OCI-LY3 (cell line): ENCODE data around the gene FRMD7.
A peak's percentile ranks its signal among the peaks of the same experiment; 100 is the strongest.

ENCODE experiments used
- H2AFZ ChIP-seq: fragments of 200-600, 300-600 bp; shearing (Covaris generic); 2 replicates; pipeline ENCODE4 v1.6.0; 2014; ENCODE audit warnings: antibody characterized with exemption, low read depth, low read length
- H3K27ac ChIP-seq: fragments of 200-600, 300-600 bp; sonication (generic); 2 replicates; pipeline ENCODE4 v1.5.1; 2014; ENCODE audit warnings: mild to moderate bottlenecking, low read length, moderate library complexity, mixed read lengths
- H3K27me3 ChIP-seq: fragments of 200-600, 300-600 bp; sonication (generic); 2 replicates; pipeline ENCODE4 v1.6.1; 2014; ENCODE audit warnings: low read depth, low read length, mixed read lengths
- H3K36me3 ChIP-seq: fragments of 200-600, 300-600 bp; sonication (generic); replicated peaks from 2 replicates; pipeline ENCODE3; 2014; ENCODE audit warnings: low read depth, low read length, mixed read lengths
- H3K4me1 ChIP-seq: fragments of 300-600, 200-600 bp; sonication (generic); 2 replicates; pipeline ENCODE4 v1.6.1; 2014; ENCODE audit warnings: low read length, mixed read lengths
- H3K4me2 ChIP-seq: fragments of 200-600, 300-600 bp; sonication (generic); 2 replicates; pipeline ENCODE4 v1.6.1; 2014; ENCODE audit warnings: low read length, mixed read lengths
- H3K4me3 ChIP-seq: fragments of 300-600, 200-600 bp; sonication (generic); 2 replicates; pipeline ENCODE4 v1.5.1; 2014; ENCODE audit warnings: antibody characterized with exemption, mild to moderate bottlenecking, low read length, moderate library complexity
- H3K79me2 ChIP-seq: fragments of 300-600, 200-600 bp; shearing (Covaris generic); 2 replicates; pipeline ENCODE4 v1.6.1; 2014; ENCODE audit warnings: mild to moderate bottlenecking, low read length, mixed read lengths
- H3K9ac ChIP-seq: fragments of 300-600, 200-600 bp; shearing (Covaris generic); 2 replicates; pipeline ENCODE4 v1.6.0; 2014; ENCODE audit warnings: mild to moderate bottlenecking, low read length, moderate library complexity
- H3K9me3 ChIP-seq: fragments of 200-600, 300-600 bp; shearing (Covaris generic); 2 replicates; pipeline ENCODE4 v1.6.1; 2014; ENCODE audit warnings: low read length, mixed read lengths; ENCODE audit not compliant: insufficient read depth
- H4K20me1 ChIP-seq: fragments of 200-600, 300-600 bp; sonication (generic); 2 replicates; pipeline ENCODE4 v1.6.1; 2016; ENCODE audit warnings: low read length, mixed read lengths; ENCODE audit not compliant: insufficient read depth
- CTCF ChIP-seq: fragments of 200-600, 300-600 bp; sonication (generic); IDR thresholded peaks from 2 replicates; pipeline ENCODE4 v1.5.1; 2014; ENCODE audit warnings: antibody characterized with exemption, low read length, low read depth
- EZH2phosphoT487 ChIP-seq: fragments of 200-600 bp; shearing (Covaris generic); IDR thresholded peaks from 2 replicates; pipeline ENCODE4 v1.6.1; 2018; ENCODE audit warnings: antibody characterized with exemption, mixed run types, low read depth

FRMD7 gene

GRCh38 chrX:132094164-132094563 is 33.7 kb downstream of the FRMD7 start:
- H3K27ac ChIP-seq = no peak overlapping the region
- H3K27me3 ChIP-seq = no peaks in the 10 kb centered on the region
- H3K4me1 ChIP-seq = no peaks in the 10 kb centered on the region
- H3K4me3 ChIP-seq = no peak overlapping the region
- H2AFZ ChIP-seq = no peak overlapping the region
- H3K4me2 ChIP-seq = no peak overlapping the region
- H4K20me1 ChIP-seq = no peaks in the 10 kb centered on the region
- H3K9me3 ChIP-seq = no peaks in the 10 kb centered on the region
- no peak overlapping the region for H3K9ac ChIP-seq
- H3K79me2 ChIP-seq = no peaks in the 10 kb centered on the region
- TF ChIP-seq CTCF (no peak), EZH2phosphoT487 (no peak)
- no peaks in the 10 kb centered on the region for H3K36me3 ChIP-seq

GRCh38 chrX:132093239-132093860 is 34.5 kb downstream of the FRMD7 start:
- no peak for TF ChIP-seq CTCF
- no peak for TF ChIP-seq EZH2phosphoT487

DNA sequence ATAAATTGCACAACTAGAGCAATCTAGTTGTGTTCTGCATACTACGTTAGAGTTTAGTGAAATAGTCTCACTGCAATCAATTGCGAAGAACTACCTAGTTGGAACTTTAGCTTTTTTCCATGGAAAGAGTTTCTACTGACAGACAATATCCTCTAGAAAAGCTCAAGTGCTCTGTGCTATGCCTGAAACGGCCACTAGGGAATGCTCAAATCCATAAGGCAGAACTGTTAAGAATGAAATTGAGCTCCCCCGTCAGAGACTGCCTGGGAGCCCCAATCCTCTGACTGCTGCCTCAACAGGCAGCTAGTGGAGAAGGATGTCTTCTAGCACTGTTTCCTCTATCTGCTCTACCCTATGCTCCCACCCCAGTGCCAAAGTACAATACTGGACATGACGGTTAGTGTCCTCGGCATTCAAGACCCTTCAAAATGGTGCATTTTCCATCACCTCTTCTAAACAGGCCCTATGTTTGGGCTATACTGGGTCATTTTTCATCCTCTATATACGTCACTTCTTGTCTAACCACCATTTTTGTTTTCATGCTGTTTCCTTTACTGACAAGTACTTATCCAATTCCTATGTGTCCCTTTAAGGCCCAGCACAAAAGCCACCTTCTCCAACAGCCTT is 35.3 kb downstream of the FRMD7 start:
- H3K4me2 ChIP-seq = peak overlapping the region; percentile 57
- H3K4me1 ChIP-seq = no peaks in the 10 kb centered on the region
- no peaks in the 10 kb centered on the region for H4K20me1 ChIP-seq
- H3K4me3 ChIP-seq = peak overlapping the region; percentile 54
- no peaks in the 10 kb centered on the region for H3K27me3 ChIP-seq
- TF ChIP-seq EZH2phosphoT487 (no peak), CTCF (peak; percentile 72)
- H3K27ac ChIP-seq = no peak overlapping the region
- no peaks in the 10 kb centered on the region for H3K79me2 ChIP-seq
- no peaks in the 10 kb centered on the region for H3K36me3 ChIP-seq
- H3K9me3 ChIP-seq = no peaks in the 10 kb centered on the region
- peak overlapping the region; percentile 74 for H2AFZ ChIP-seq
- H3K9ac ChIP-seq = no peak overlapping the region; the same call in 1 of the 2 replicates

More at GRCh38 chrX:132093239-132093860, 34.5 kb downstream of the FRMD7 start:
- H3K79me2 ChIP-seq = no peaks in the 10 kb centered on the region
- H3K4me3 ChIP-seq = no peak overlapping the region
- no peak overlapping the region for H3K9ac ChIP-seq
- H4K20me1 ChIP-seq = no peaks in the 10 kb centered on the region
- H3K27ac ChIP-seq = no peak overlapping the region
- peak overlapping the region; percentile 74; the same call in 1 of the 2 replicates for H2AFZ ChIP-seq
- H3K9me3 ChIP-seq = no peaks in the 10 kb centered on the region
- H3K27me3 ChIP-seq = no peaks in the 10 kb centered on the region
- no peaks in the 10 kb centered on the region for H3K4me1 ChIP-seq
- H3K36me3 ChIP-seq = no peaks in the 10 kb centered on the region
- no peak overlapping the region for H3K4me2 ChIP-seq

GRCh38 chrX:132090403-132091159 is 37.2 kb downstream of the FRMD7 start:
- Histone ChIP-seq H3K9ac (no peak overlapping the region), H3K4me1 (no peaks in the 10 kb centered on the region), H4K20me1 (no peaks in the 10 kb centered on the region), H3K9me3 (no peaks in the 10 kb centered on the region), H3K79me2 (no peaks in the 10 kb centered on the region), H3K27me3 (no peaks in the 10 kb centered on the region), H3K36me3 (no peaks in the 10 kb centered on the region), H3K4me2 (no peak overlapping the region), H2AFZ (no peak overlapping the region), H3K27ac (no peak overlapping the region), H3K4me3 (no peak overlapping the region)
- TF ChIP-seq CTCF (no peak), EZH2phosphoT487 (no peak)
